K562 (cell line): Measurements from ENCODE around the gene VPS13D. TPM values are rescaled to one million over a fixed set of nuclear protein-coding genes. Genes with fewer than 3 reads are reported as not detected.

Experiments used
- ATF3 ChIP-seq, 2 experiments: fragments of 450-650 bp in 1 of 2; sonication (generic) in 1 of 2; formaldehyde crosslinking in 1 of 2; IDR thresholded peaks in 1 of 2; conservative IDR thresholded peaks in 1 of 2; 2 replicates each; pipeline versions ENCODE4 v1.6.1 to v1.8.1; 2016 to 2023; ENCODE audit warnings: mild to moderate bottlenecking in 2 of 2, moderate library complexity in 2 of 2, inconsistent platforms in 1 of 2, missing genetic modification reagents in 1 of 2
- CBX3 ChIP-seq, 2 experiments: IDR thresholded peaks; 1 replicate in 1 of 2; 2 replicates in 1 of 2; pipeline ENCODE4 v1.6.1; 2012; ENCODE audit warnings: inconsistent platforms in 2 of 2, low read length in 2 of 2, borderline replicate concordance in 1 of 2, control low read depth in 1 of 2
- CREB3 ChIP-seq: fragments of 450-650 bp; conservative IDR thresholded peaks from 2 replicates; pipeline ENCODE4 v1.6.1; 2016; ENCODE audit warnings: missing genetic modification characterization, low read depth, mild to moderate bottlenecking, missing compliant biosample characterization, moderate library complexity
- CREBBP ChIP-seq: IDR thresholded peaks from one replicate; pipeline ENCODE4 v1.6.1; 2012; ENCODE audit warnings: low read depth, mild to moderate bottlenecking, control low read depth, inconsistent platforms, low read length
- CTCF ChIP-seq, 3 experiments: IDR thresholded peaks in 2 of 3; conservative IDR thresholded peaks in 1 of 3; 2 replicates each; pipeline ENCODE4 v1.5.1; 2011 to 2012; ENCODE audit warnings: low read length in 3 of 3, mild to moderate bottlenecking in 3 of 3, control low read depth in 2 of 3, improper control_type of control experiment in 1 of 3, inconsistent platforms in 1 of 3, low read depth in 1 of 3, mixed read lengths in 1 of 3, moderate library complexity in 1 of 3; ENCODE audit not compliant: insufficient read depth in 2 of 3
- HBP1 ChIP-seq: fragments of 450-650 bp; formaldehyde crosslinking; IDR thresholded peaks from 2 replicates; pipeline ENCODE4 v1.4.0; 2022; ENCODE audit warnings: missing genetic modification characterization
- HMG20A ChIP-seq: fragments of 450-650 bp; formaldehyde crosslinking; conservative IDR thresholded peaks from 2 replicates; pipeline ENCODE4 v1.4.0; 2020; ENCODE audit warnings: mild to moderate bottlenecking, mixed read lengths
- MYBL2 ChIP-seq, 2 experiments: fragments of 450-650 bp in 1 of 2; sonication (generic) in 1 of 2; formaldehyde crosslinking in 1 of 2; IDR thresholded peaks; 2 replicates each; pipeline versions ENCODE4 v1.6.1 to v1.8.1; 2017 to 2022; ENCODE audit warnings: borderline replicate concordance in 1 of 2, inconsistent platforms in 1 of 2, low read depth in 1 of 2, mild to moderate bottlenecking in 1 of 2, missing genetic modification reagents in 1 of 2, moderate library complexity in 1 of 2
- TCF15 ChIP-seq: fragments of 250-450 bp; sonication (Bioruptor Pico); IDR thresholded peaks from 2 replicates; pipeline ENCODE4 v1.8.0; 2022; ENCODE audit warnings: moderate library complexity, mild to moderate bottlenecking, inconsistent platforms
- ZKSCAN3 ChIP-seq: fragments of 250-450 bp; sonication (Bioruptor Pico); IDR thresholded peaks from 2 replicates; pipeline ENCODE4 v1.4.0; 2020
- ZNF143 ChIP-seq: sonication (generic); formaldehyde crosslinking; IDR thresholded peaks from 2 replicates; pipeline ENCODE4 v1.9.0; 2022; ENCODE audit warnings: mild to moderate bottlenecking, missing genetic modification reagents
- ZNF311 ChIP-seq: fragments of 250-450 bp; sonication (Bioruptor Pico); IDR thresholded peaks from 2 replicates; pipeline ENCODE4 v1.4.0; 2020; ENCODE audit warnings: mild to moderate bottlenecking, moderate library complexity
- ZNF57 ChIP-seq: fragments of 450-650 bp; formaldehyde crosslinking; IDR thresholded peaks from 2 replicates; pipeline ENCODE4 v1.4.0; 2020; ENCODE audit warnings: mild to moderate bottlenecking, moderate library complexity
- polyA plus RNA-seq, 8 experiments: library from polyadenylated mRNA; depleted of rRNA in 4 of 8; stranded (reverse) in 5 of 8; unstranded in 3 of 8; fragments of >200 nt; fragmentation: Nextera tagmentation in 2 of 8; fragmentation: Illumina TruSeq in 1 of 8; extraction: Ambion mirVana in 2 of 8; extraction: Trizol in 1 of 8; gene quantifications; 2 replicates each; pipeline versions ENCODE4 v1.2.1 to v1.2.3, GENCODE V29; 2011 to 2014; ENCODE audit warnings: inconsistent platforms in 1 of 8, missing spikeins in 1 of 8
- total RNA-seq, 7 experiments: library from RNA; depleted of rRNA in 6 of 7; stranded (reverse); fragments of >200 nt in 6 of 7; fragmentation: Illumina TruSeq in 2 of 7; extraction: Trizol in 2 of 7; gene quantifications; 2 replicates each; pipeline versions ENCODE4 v1.2.1 to v1.2.3, GENCODE V29; 2011 to 2021; ENCODE audit warnings: low replicate concordance in 1 of 7

The VPS13D gene
- total and polyA plus RNA-seq, 9 of the 15 experiments (the other 6 are each of a cell fraction or from before 2014, with no cell fraction given), result 6.1 to 51.5 (median 38.5) TPM

- TF ChIP-seq CTCF (IDR thresholded peaks at IDR 0.05 in 2 of 3, conservative IDR thresholded peaks at IDR 0.05 in 1 of 3; ENCODE audit: insufficient read depth in 2 of 3, low read depth in 1 of 3, low read length in 3 of 3) (no peak), ZKSCAN3 (CRISPR knock-in tag) (no peak), CREB3 (tag) (no peak), CREBBP (no peak), MYBL2 (IDR thresholded peaks at IDR 0.05; ENCODE audit: low read depth) (no peak), MYBL2 (CRISPR knock-in tag; IDR thresholded peaks at IDR 0.05; ENCODE audit: borderline replicate concordance) (no peak), ZNF143 (CRISPR knock-in tag) (no peak), ATF3 (IDR thresholded peaks at IDR 0.05) (no peak), ATF3 (CRISPR knock-in tag; conservative IDR thresholded peaks at IDR 0.05) (no peak), TCF15 (CRISPR knock-in tag) (no peak), ZNF57 (CRISPR knock-in tag) (no peak), HBP1 (no peak), ZNF311 (no peak), HMG20A (no peak), CBX3 (IDR thresholded peaks at IDR 0.05; ENCODE audit: borderline replicate concordance in 1 of 2, low read length in 2 of 2) (no peak)
These were observed 142.3 kb downstream of the VPS13D start (continued) for GRCh38 chr1:12372180-12372579.
